Osteoblast (primary cell): ENCODE measurements around the gene C3orf20. TPM values are rescaled to one million over a fixed set of nuclear protein-coding genes. Genes with fewer than 3 reads are reported as not detected.

Experiments used
- DNase-seq: peaks from one replicate; pipeline ENCODE4 v3.0.0; 2011; ENCODE audit warnings: low spot score, mixed read lengths; ENCODE audit not compliant: insufficient read length; ENCODE audit errors: missing footprints
- H2AFZ ChIP-seq: 2 replicates; pipeline ENCODE4 v1.6.0; 2011; ENCODE audit warnings: mild to moderate bottlenecking, low read length
- H3K27ac ChIP-seq: 2 replicates; pipeline ENCODE4 v1.5.1; 2011; ENCODE audit warnings: mild to moderate bottlenecking, low read depth, low read length, moderate library complexity
- H3K27me3 ChIP-seq: 2 replicates; pipeline ENCODE4 v1.6.0; 2012; ENCODE audit warnings: mild to moderate bottlenecking, control low read depth, inconsistent platforms, low read length, moderate library complexity; ENCODE audit not compliant: insufficient read depth
- H3K36me3 ChIP-seq: 2 replicates; pipeline ENCODE4 v1.5.1; 2011; ENCODE audit warnings: mild to moderate bottlenecking, low read length, control low read depth, moderate library complexity; ENCODE audit not compliant: insufficient read depth
- H3K4me1 ChIP-seq: 2 replicates; pipeline ENCODE4 v1.5.1; 2011; ENCODE audit warnings: mild to moderate bottlenecking, low read length, control low read depth, moderate library complexity; ENCODE audit not compliant: insufficient read depth
- H3K4me2 ChIP-seq: 2 replicates; pipeline ENCODE4 v1.6.0; 2011; ENCODE audit warnings: mild to moderate bottlenecking, low read length; ENCODE audit not compliant: insufficient read depth
- H3K4me3 ChIP-seq: fragments of 200-600 bp; sonication (generic); 3 replicates; pipeline ENCODE4 v1.5.1; 2012; ENCODE audit warnings: mild to moderate bottlenecking, low read length, inconsistent platforms; ENCODE audit not compliant: insufficient read depth
- H3K79me2 ChIP-seq: 2 replicates; pipeline ENCODE4 v1.6.0; 2012; ENCODE audit warnings: mild to moderate bottlenecking, low read length, control low read depth, inconsistent platforms; ENCODE audit not compliant: insufficient read depth
- H3K9me3 ChIP-seq: 2 replicates; pipeline ENCODE4 v1.5.1; 2011; ENCODE audit warnings: low read depth, low read length, control low read depth
- H4K20me1 ChIP-seq: 2 replicates; pipeline ENCODE4 v1.6.0; 2012; ENCODE audit warnings: mild to moderate bottlenecking, low read length, control low read depth; ENCODE audit not compliant: insufficient read depth
- total RNA-seq: library from RNA; depleted of rRNA; stranded (reverse); fragments of >200 nt; gene quantifications from 2 replicates; pipeline ENCODE4 v1.2.3, GENCODE V29; 2012
- TF ChIP-seq, protein P1 (sequence below): IDR thresholded peaks from 2 replicates; pipeline ENCODE4 v1.5.1; 2011; ENCODE audit warnings: mild to moderate bottlenecking, low read depth, low read length, moderate library complexity; ENCODE audit errors: extremely low read depth

The C3orf20 gene
- total RNA-seq, 1 donor = under 0.01 TPM

- no peak overlapping the region for H3K4me2 ChIP-seq
- H3K4me3 ChIP-seq = no peak overlapping the region
- H3K27ac ChIP-seq = no peak overlapping the region
- H3K9me3 ChIP-seq = no peaks in the 10 kb centered on the region
- peaks cover 3% of the 10 kb centered on the region for H4K20me1 ChIP-seq
- no peak for DNase-seq
- peaks cover 11% of the 10 kb centered on the region for H3K79me2 ChIP-seq
- H3K36me3 ChIP-seq = peaks cover 70% of the 10 kb centered on the region
- H3K27me3 ChIP-seq = no peaks in the 10 kb centered on the region
- H3K4me1 ChIP-seq = peaks cover 5% of the 10 kb centered on the region
- TF ChIP-seq, protein P1, sequence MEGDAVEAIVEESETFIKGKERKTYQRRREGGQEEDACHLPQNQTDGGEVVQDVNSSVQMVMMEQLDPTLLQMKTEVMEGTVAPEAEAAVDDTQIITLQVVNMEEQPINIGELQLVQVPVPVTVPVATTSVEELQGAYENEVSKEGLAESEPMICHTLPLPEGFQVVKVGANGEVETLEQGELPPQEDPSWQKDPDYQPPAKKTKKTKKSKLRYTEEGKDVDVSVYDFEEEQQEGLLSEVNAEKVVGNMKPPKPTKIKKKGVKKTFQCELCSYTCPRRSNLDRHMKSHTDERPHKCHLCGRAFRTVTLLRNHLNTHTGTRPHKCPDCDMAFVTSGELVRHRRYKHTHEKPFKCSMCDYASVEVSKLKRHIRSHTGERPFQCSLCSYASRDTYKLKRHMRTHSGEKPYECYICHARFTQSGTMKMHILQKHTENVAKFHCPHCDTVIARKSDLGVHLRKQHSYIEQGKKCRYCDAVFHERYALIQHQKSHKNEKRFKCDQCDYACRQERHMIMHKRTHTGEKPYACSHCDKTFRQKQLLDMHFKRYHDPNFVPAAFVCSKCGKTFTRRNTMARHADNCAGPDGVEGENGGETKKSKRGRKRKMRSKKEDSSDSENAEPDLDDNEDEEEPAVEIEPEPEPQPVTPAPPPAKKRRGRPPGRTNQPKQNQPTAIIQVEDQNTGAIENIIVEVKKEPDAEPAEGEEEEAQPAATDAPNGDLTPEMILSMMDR = no peak
- H2AFZ ChIP-seq = no peak overlapping the region
Observed at GRCh38 chr3:14657579-14657978, 17.4 kb upstream of the C3orf20 start.

GRCh38 chr3:14658978-14659377, 16.0 kb upstream of the C3orf20 start:
- Histone ChIP-seq H3K79me2 (peaks cover under 1% of the 10 kb centered on the region), H4K20me1 (peaks cover 3% of the 10 kb centered on the region), H3K27ac (no peak overlapping the region), H3K36me3 (peaks cover 84% of the 10 kb centered on the region), H3K4me2 (no peak overlapping the region), H3K4me1 (no peaks in the 10 kb centered on the region), H3K27me3 (no peaks in the 10 kb centered on the region), H2AFZ (no peak overlapping the region), H3K4me3 (no peak overlapping the region), H3K9me3 (no peaks in the 10 kb centered on the region)
- TF ChIP-seq, protein P1 = no peak
- no peak for DNase-seq

- H3K36me3 ChIP-seq = peaks cover 88% of the 10 kb centered on the region
- H3K4me1 ChIP-seq = no peaks in the 10 kb centered on the region
- H3K4me2 ChIP-seq = no peak overlapping the region
- H3K27ac ChIP-seq = no peak overlapping the region
- peaks cover 3% of the 10 kb centered on the region for H4K20me1 ChIP-seq
- H3K27me3 ChIP-seq = no peaks in the 10 kb centered on the region
- H3K9me3 ChIP-seq = no peaks in the 10 kb centered on the region
- H3K4me3 ChIP-seq = no peak overlapping the region
- TF ChIP-seq, protein P1 = no peak
- no peak overlapping the region for H2AFZ ChIP-seq
- no peak for DNase-seq
- no peaks in the 10 kb centered on the region for H3K79me2 ChIP-seq
Observed at GRCh38 chr3:14660942-14661341, 14.0 kb upstream of the C3orf20 start.

- H3K36me3 ChIP-seq = peaks cover 93% of the 10 kb centered on the region
- no peaks in the 10 kb centered on the region for H4K20me1 ChIP-seq
- H2AFZ ChIP-seq = no peak overlapping the region
- TF ChIP-seq, protein P1 = no peak
- no peak overlapping the region for H3K4me3 ChIP-seq
- no peaks in the 10 kb centered on the region for H3K4me1 ChIP-seq
- DNase-seq = no peak
- H3K4me2 ChIP-seq = no peak overlapping the region
- H3K27ac ChIP-seq = no peak overlapping the region
- no peaks in the 10 kb centered on the region for H3K9me3 ChIP-seq
- no peaks in the 10 kb centered on the region for H3K27me3 ChIP-seq
- no peaks in the 10 kb centered on the region for H3K79me2 ChIP-seq
Observed at GRCh38 chr3:14663396-14664135, 11.4 kb upstream of the C3orf20 start.
